MG63 (cell line): Measurements from ENCODE around the gene CTSE. TPM values are rescaled to one million over a fixed set of nuclear protein-coding genes. Genes with fewer than 3 reads are reported as not detected.
"Not testable (repeated sequence)": the region's sequence is repeated elsewhere in the genome, so short reads cannot be mapped to it uniquely, and the experiment has no call there.

ENCODE experiments used
- DNase-seq: peaks from one replicate; pipeline ENCODE4 v3.0.0-alpha.2; 2020
- H3K27me3 ChIP-seq: fragments of 250-450 bp; sonication (Bioruptor Pico); 2 replicates; pipeline ENCODE4 v1.5.1; 2020; ENCODE audit warnings: mild to moderate bottlenecking, moderate library complexity
- H3K36me3 ChIP-seq: fragments of 250-450 bp; sonication (Bioruptor Pico); 2 replicates; pipeline ENCODE4 v1.5.1; 2020; ENCODE audit warnings: mild to moderate bottlenecking, moderate library complexity
- H3K4me3 ChIP-seq: fragments of 250-450 bp; sonication (Bioruptor Pico); 2 replicates; pipeline ENCODE4 v1.5.1; 2020; ENCODE audit warnings: mild to moderate bottlenecking, moderate library complexity
- H3K9me3 ChIP-seq: fragments of 250-450 bp; sonication (Bioruptor Pico); 2 replicates; pipeline ENCODE4 v1.5.1; 2020; ENCODE audit warnings: mild to moderate bottlenecking, moderate library complexity
- total RNA-seq: library from RNA; depleted of rRNA; stranded (reverse); fragments of >200 nt; shearing (Covaris generic); gene quantifications from 2 replicates; pipeline ENCODE4 v1.2.3, GENCODE V29; 2014; ENCODE audit warnings: low replicate concordance

The CTSE gene
- total RNA-seq, 1 experiment from 2014 or later, result not detected

DNA sequence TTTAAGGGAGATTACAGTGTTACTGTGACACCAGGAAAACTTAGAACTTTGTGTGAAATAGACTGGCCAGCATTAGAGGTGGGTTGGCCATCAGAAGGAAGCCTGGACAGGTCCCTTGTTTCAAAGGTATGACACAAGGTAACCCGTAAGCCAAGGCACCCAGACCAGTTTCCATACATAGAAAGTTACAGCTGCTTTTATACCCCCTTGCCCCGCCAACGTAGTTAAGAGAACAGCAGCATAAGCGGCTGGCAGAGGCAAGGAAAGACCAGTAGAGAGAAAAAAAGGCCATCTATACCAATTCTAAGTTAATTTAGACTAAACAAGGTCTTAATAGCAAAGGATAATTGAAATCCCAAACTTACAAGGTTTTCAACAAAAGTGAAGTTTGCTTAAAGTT, 29.9 kb upstream of the CTSE start:
- not testable (repeated sequence) for DNase-seq, H3K4me3 ChIP-seq, H3K27me3 ChIP-seq

DNA sequence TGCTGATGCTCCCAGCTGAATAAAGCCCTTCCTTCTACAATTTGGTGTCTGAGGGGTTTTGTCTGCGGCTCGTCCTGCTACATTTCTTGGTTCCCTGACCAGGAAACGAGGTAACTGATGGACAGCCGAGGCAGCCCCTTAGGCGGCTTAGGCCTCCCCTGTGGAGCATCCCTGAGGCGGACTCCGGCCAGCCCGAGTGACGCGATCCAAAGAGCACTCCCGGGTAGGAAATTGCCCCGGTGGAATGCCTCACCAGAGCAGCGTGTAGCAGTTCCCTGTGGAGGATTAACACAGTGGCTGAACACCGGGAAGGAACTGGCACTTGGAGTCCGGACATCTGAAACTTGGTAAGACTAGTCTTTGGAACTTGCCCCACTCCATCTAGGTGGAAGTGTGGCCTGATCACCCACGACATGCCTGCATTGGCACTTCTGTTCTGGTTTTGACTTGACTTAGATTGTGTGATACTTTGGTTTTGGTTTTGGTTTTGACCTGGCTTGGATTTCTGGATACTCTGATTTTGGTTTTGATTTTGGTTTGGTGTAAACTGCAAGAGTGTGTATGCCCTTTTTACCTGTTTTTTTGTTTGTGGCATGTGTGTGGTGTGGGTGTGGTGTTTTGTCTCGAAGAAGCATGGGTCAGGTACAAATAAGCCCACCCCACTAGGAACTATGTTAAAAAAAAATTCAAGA, 29.4 kb upstream of the CTSE start, which contains the start of gene RHEX:
RHEX (plus strand) TSS at position 255 of the 692 bp plus-strand sequence. CDS start 44,656 bp downstream, outside the sequence.
- not testable (repeated sequence) for H3K4me3 ChIP-seq, H3K9me3 ChIP-seq, H3K27me3 ChIP-seq, H3K36me3 ChIP-seq, DNase-seq

More for the DNA sequence above, 29.9 kb upstream of the CTSE start:
- H3K36me3 ChIP-seq, H3K9me3 ChIP-seq: not testable (repeated sequence)

- H3K27me3 ChIP-seq, H3K9me3 ChIP-seq, H3K36me3 ChIP-seq, DNase-seq, H3K4me3 ChIP-seq: not testable (repeated sequence)
Measured at GRCh38 chr1:206052231-206052865, 28.7 kb upstream of the CTSE start.

GRCh38 chr1:206050655-206051235, 27.1 kb upstream of the CTSE start:
- no peak overlapping the region for H3K4me3 ChIP-seq
- no peak for DNase-seq
- no peaks in the 10 kb centered on the region for H3K27me3 ChIP-seq
- H3K9me3 ChIP-seq, result no peaks in the 10 kb centered on the region
- H3K36me3 ChIP-seq, result no peaks in the 10 kb centered on the region

DNA sequence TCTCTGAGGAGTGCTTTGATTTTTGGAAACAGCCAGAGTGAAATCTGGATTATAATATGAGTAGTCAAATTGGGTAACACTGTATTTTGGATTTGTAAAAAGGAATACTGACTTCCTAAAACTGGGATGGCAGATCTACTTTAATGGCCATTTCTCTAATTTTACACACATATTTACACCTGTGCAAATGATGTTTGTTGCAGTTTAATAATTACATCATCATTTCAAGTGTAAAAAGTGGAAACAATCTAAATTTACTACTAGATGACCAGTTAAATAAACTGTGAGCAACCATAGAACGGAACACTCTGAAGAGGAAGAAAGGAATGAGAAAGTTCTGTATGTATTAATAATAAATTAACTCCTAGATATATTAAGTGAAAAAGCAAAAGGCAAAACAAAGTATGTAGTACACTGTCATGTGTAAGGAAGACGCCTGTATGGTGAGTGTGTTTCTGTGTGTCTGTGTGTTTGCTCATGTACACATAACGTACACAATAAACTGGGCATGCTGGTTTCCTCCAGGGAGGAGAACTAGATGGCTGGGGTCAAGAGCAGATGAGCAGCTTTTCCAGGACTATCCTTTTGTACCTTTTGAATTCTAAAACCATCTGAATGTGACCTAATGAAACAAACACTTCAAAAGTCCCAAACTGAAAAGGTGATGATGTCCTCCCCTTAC, 26.4 kb upstream of the CTSE start:
- no peaks in the 10 kb centered on the region for H3K27me3 ChIP-seq
- no peaks in the 10 kb centered on the region for H3K36me3 ChIP-seq
- no peaks in the 10 kb centered on the region for H3K9me3 ChIP-seq
- DNase-seq, result no peak
- H3K4me3 ChIP-seq, result no peak overlapping the region

- no peaks in the 10 kb centered on the region for H3K9me3 ChIP-seq
- no peaks in the 10 kb centered on the region for H3K27me3 ChIP-seq
- H3K4me3 ChIP-seq, result no peak overlapping the region
- no peaks in the 10 kb centered on the region for H3K36me3 ChIP-seq
- no peak for DNase-seq
Measured at GRCh38 chr1:206049293-206049692, 25.6 kb upstream of the CTSE start.

- no peak for DNase-seq
Measured at GRCh38 chr1:206048582-206048981, 24.9 kb upstream of the CTSE start.

GRCh38 chr1:206047271-206047670, 23.6 kb upstream of the CTSE start:
- no peaks in the 10 kb centered on the region for H3K36me3 ChIP-seq
- H3K9me3 ChIP-seq, result no peaks in the 10 kb centered on the region
- H3K4me3 ChIP-seq, result no peak overlapping the region
- no peak for DNase-seq
- no peaks in the 10 kb centered on the region for H3K27me3 ChIP-seq

More at GRCh38 chr1:206048582-206048981, 24.9 kb upstream of the CTSE start:
- Histone ChIP-seq H3K4me3 (no peak overlapping the region), H3K9me3 (no peaks in the 10 kb centered on the region), H3K27me3 (no peaks in the 10 kb centered on the region), H3K36me3 (no peaks in the 10 kb centered on the region)

DNA sequence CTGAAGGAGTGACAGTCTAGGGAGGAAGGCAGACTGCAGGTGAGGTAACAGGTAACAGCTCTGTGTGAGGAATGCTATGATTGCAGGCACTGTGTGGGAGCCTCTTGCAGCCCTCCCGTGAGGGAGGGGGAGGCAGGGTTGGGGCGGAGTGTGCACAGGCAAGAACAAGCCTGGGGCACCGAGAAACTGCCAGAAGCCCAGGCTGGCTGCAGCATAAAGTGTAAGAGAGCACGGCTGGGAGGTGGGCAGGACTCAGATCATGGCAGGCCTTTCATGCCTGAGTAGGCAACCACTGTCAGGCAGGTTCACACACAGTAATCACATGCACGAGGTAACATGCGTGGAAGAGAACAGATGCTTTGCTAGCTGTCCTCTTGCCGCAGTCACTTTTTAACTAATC, 17.9 kb upstream of the CTSE start:
- DNase-seq, result no peak
- no peak overlapping the region for H3K4me3 ChIP-seq
- peaks cover 11% of the 10 kb centered on the region for H3K27me3 ChIP-seq
- H3K9me3 ChIP-seq, result no peaks in the 10 kb centered on the region
- H3K36me3 ChIP-seq, result no peaks in the 10 kb centered on the region

DNA sequence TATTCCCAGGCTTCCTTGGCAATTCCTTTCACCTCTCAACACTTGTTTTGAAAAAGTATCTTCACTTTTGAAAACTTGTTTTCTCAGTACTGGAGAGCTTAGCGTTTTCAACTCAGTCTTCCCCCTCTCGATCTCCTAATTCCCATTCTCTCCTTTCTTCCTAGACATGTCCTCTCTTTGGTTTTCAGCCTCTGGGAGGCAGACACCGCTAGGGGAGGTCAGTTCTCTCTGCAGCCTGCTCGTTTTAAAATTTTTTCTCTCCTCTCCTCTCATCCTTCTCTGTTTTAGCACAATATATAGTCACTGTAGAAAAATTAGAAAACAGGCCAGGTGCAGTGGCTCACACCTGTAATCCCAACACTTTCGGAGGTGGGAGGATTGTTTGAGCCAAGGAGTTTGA, 16.6 kb upstream of the CTSE start:
- no peak overlapping the region for H3K4me3 ChIP-seq
- no peaks in the 10 kb centered on the region for H3K9me3 ChIP-seq
- H3K36me3 ChIP-seq, result no peaks in the 10 kb centered on the region
- no peak for DNase-seq
- H3K27me3 ChIP-seq, result peaks cover 19% of the 10 kb centered on the region

- peaks cover 21% of the 10 kb centered on the region for H3K27me3 ChIP-seq
- no peaks in the 10 kb centered on the region for H3K36me3 ChIP-seq
- H3K4me3 ChIP-seq, result no peak overlapping the region
- no peaks in the 10 kb centered on the region for H3K9me3 ChIP-seq
- DNase-seq, result no peak
Measured at GRCh38 chr1:206039046-206039973, 15.6 kb upstream of the CTSE start.

GRCh38 chr1:206037581-206037980, 13.9 kb upstream of the CTSE start:
- Histone ChIP-seq H3K9me3 (no peaks in the 10 kb centered on the region), H3K36me3 (no peaks in the 10 kb centered on the region), H3K4me3 (no peak overlapping the region), H3K27me3 (peaks cover 21% of the 10 kb centered on the region)
- no peak for DNase-seq

DNA sequence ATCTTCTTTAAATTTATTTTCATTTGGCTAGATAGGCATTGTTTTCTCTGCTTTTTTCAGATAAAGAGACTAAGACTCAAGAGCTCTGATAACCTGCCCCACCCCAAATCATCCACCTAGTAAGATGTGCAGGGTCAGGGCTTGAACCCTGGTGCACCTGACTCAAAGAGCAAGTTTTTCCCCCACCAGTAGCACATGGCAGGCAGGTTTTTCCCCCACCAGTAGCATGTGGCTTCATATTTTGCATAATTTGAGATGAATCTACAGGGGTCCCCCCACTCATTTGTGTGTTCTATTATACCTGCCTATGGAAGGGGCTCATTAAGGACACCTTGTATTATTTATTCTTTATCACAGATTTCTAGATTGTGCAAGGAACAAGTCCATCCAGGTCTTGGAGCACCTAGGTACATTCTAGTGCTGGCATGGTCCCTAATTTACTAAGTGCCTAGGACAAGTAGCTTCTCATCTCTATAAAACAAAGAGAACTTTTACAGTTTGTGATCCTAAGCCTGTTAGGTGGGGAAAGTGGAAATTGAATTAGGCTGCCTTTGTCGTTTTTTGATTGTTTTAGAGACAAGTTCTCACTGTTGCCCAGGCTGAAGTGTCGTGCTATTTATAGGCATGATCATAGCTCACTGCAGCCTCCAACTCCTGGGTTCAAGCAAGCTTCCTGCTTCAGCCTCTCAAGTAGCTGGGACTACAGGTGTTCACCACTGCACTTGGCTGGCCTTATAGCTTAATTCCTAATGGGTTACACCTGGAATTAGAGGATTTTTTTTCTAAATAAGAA, 13.2 kb upstream of the CTSE start:
- DNase-seq, result no peak
- H3K36me3 ChIP-seq, result no peaks in the 10 kb centered on the region
- H3K4me3 ChIP-seq, result no peak overlapping the region
- no peaks in the 10 kb centered on the region for H3K9me3 ChIP-seq
- peaks cover 21% of the 10 kb centered on the region for H3K27me3 ChIP-seq

DNA sequence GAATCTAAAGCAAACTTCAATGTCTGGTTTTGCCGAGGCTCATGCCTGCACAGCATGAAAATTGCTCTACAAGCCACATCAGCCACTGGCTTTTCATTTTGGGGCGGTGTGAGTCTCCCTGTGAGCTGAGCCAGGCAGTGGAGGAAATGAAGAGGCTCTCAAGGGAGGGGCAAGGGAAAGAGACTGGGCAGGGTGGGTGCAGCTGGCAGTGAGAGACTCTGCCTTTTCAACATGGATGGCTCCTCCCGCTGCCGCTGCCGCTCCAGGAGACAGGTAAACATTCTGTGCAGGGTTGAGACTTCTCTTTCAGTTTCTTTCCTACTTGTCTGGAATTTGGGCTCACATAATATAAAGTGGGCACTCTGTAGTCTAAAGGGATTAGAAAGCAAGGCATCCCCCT, 11.3 kb upstream of the CTSE start:
- Histone ChIP-seq H3K27me3 (peaks cover 21% of the 10 kb centered on the region), H3K4me3 (no peak overlapping the region), H3K9me3 (no peaks in the 10 kb centered on the region), H3K36me3 (no peaks in the 10 kb centered on the region)
- no peak for DNase-seq

DNA sequence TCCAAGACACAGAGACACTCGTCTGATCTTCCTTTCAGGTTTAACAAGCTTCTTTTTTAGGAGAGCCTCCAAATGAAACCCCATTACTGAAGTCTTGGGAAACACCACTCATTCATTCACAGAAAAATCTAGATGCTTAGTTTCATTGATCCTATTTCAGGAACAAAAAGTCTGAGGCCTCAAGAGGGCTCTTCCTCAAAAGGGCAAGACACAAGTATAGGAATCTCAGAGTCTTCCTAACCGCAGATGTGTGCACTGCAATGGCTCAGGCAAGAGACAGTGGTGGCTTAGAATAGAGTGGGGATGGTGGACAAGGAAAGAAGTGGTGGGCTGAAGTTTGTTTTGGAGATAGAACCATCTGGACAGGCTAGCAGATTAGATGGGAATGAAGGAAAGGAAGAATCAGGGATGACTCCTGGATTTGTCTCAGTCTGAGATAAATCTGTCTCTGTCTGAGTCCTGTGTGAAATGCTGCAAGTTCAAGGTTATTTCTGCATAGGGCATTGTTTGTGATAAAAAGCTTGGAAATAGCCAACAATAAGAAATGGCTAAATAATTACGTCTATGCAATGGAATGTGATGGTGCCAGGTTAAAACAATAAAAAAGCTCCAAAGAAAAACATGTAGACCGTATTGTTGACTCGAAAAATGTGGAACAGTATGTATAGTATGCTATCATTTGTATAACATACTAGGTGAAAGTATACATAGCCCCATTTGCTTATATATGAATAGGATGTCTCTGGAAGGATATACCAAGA, 8.9 kb upstream of the CTSE start:
- Histone ChIP-seq H3K27me3 (peaks cover 11% of the 10 kb centered on the region), H3K36me3 (no peaks in the 10 kb centered on the region), H3K4me3 (no peak overlapping the region), H3K9me3 (no peaks in the 10 kb centered on the region)
- DNase-seq, result no peak
